RWPE2 (cell line): Measurements from ENCODE around the gene SNRK.

Experiments
- ATAC-seq: fragments of 200-7000 bp; cut with Tn5 transposase; 3 replicates; pipeline ENCODE4 v1.9.1; 2021; ENCODE audit warnings: low read depth
- DNase-seq: peaks from one replicate; pipeline ENCODE4 v3.0.0-alpha.2; 2020; ENCODE audit warnings: low spot score
- H3K27ac ChIP-seq: fragments of 450-650 bp; 2 replicates; pipeline ENCODE4 v1.5.1; 2017; ENCODE audit warnings: mild to moderate bottlenecking; ENCODE audit not compliant: poor library complexity, severe bottlenecking
- H3K27me3 ChIP-seq: fragments of 250-450 bp; sonication (Bioruptor Pico); 2 replicates; pipeline ENCODE4 v1.5.1; 2021; ENCODE audit warnings: mild to moderate bottlenecking, moderate library complexity; ENCODE audit not compliant: insufficient read depth, poor library complexity, severe bottlenecking
- H3K36me3 ChIP-seq: fragments of 250-450 bp; sonication (Bioruptor Pico); 2 replicates; pipeline ENCODE4 v1.5.1; 2020; ENCODE audit warnings: low read depth, mild to moderate bottlenecking, moderate library complexity
- H3K4me1 ChIP-seq: fragments of 250-450 bp; sonication (Bioruptor Pico); 2 replicates; pipeline ENCODE4 v1.5.1; 2021; ENCODE audit warnings: mild to moderate bottlenecking, moderate library complexity; ENCODE audit not compliant: insufficient read depth, poor library complexity, severe bottlenecking
- H3K4me3 ChIP-seq: fragments of 250-450 bp; sonication (Bioruptor Pico); 2 replicates; pipeline ENCODE4 v1.5.1; 2021; ENCODE audit warnings: mild to moderate bottlenecking, moderate library complexity; ENCODE audit not compliant: severe bottlenecking
- H3K9me3 ChIP-seq: fragments of 250-450 bp; sonication (Bioruptor Pico); 2 replicates; pipeline ENCODE4 v1.5.1; 2021; ENCODE audit warnings: mild to moderate bottlenecking, moderate library complexity; ENCODE audit not compliant: severe bottlenecking
- CTCF ChIP-seq: fragments of 450-650 bp; IDR thresholded peaks from one replicate; pipeline ENCODE4 v1.5.1; 2017; ENCODE audit warnings: mild to moderate bottlenecking, moderate library complexity; ENCODE audit not compliant: poor library complexity, severe bottlenecking

The SNRK gene

GRCh38 chr3:43317461-43318316, 31.3 kb downstream of the SNRK start:
- H3K4me1 ChIP-seq: peaks cover 19% of the 10 kb centered on the region
- H3K4me3 ChIP-seq: no peak overlapping the region
- H3K27me3 ChIP-seq: no peaks in the 10 kb centered on the region
- TF ChIP-seq CTCF: no peak
- no peaks in the 10 kb centered on the region for H3K9me3 ChIP-seq
- H3K36me3 ChIP-seq: peaks cover 44% of the 10 kb centered on the region
- H3K27ac ChIP-seq: peak overlapping the region; percentile 34
- ATAC-seq (no peak), DNase-seq (no peak)

- H3K27me3 ChIP-seq: no peaks in the 10 kb centered on the region
- no peak for TF ChIP-seq CTCF
- ATAC-seq (no peak), DNase-seq (no peak)
- no peaks in the 10 kb centered on the region for H3K9me3 ChIP-seq
- peaks cover 32% of the 10 kb centered on the region; the same call in 1 of the 2 replicates for H3K36me3 ChIP-seq
- no peak overlapping the region for H3K27ac ChIP-seq
- peaks cover 19% of the 10 kb centered on the region for H3K4me1 ChIP-seq
- no peak overlapping the region for H3K4me3 ChIP-seq
Measured at GRCh38 chr3:43319376-43319775, 33.0 kb downstream of the SNRK start.

GRCh38 chr3:43319794-43320193, 33.5 kb downstream of the SNRK start:
- DNase-seq (no peak), ATAC-seq (no peak)
- H3K9me3 ChIP-seq: no peaks in the 10 kb centered on the region
- no peak overlapping the region for H3K4me3 ChIP-seq
- no peaks in the 10 kb centered on the region for H3K27me3 ChIP-seq
- TF ChIP-seq CTCF: no peak
- H3K4me1 ChIP-seq: peaks cover 19% of the 10 kb centered on the region
- H3K36me3 ChIP-seq: peaks cover 32% of the 10 kb centered on the region; the same call in 1 of the 2 replicates
- H3K27ac ChIP-seq: no peak overlapping the region

GRCh38 chr3:43320288-43320687, 33.9 kb downstream of the SNRK start:
- Histone ChIP-seq H3K4me1 (peaks cover 19% of the 10 kb centered on the region), H3K27me3 (no peaks in the 10 kb centered on the region), H3K27ac (no peak overlapping the region), H3K4me3 (no peak overlapping the region), H3K9me3 (no peaks in the 10 kb centered on the region), H3K36me3 (peaks cover 32% of the 10 kb centered on the region; the same call in 1 of the 2 replicates)
- DNase-seq (no peak), ATAC-seq (no peak)
- TF ChIP-seq CTCF: no peak

- DNase-seq (no peak), ATAC-seq (no peak)
- H3K36me3 ChIP-seq: peaks cover 16% of the 10 kb centered on the region; the same call in 1 of the 2 replicates
- H3K4me3 ChIP-seq: no peak overlapping the region
- H3K9me3 ChIP-seq: no peaks in the 10 kb centered on the region
- no peaks in the 10 kb centered on the region for H3K27me3 ChIP-seq
- no peak for TF ChIP-seq CTCF
- H3K27ac ChIP-seq: no peak overlapping the region
- H3K4me1 ChIP-seq: no peaks in the 10 kb centered on the region
Measured at GRCh38 chr3:43323541-43323940, 37.2 kb downstream of the SNRK start.
